GM12873 (cell line): ENCODE data around the gene ATF4.

Experiments used
- CTCF ChIP-seq: IDR thresholded peaks from 2 replicates; pipeline ENCODE4 v1.5.1; 2012; ENCODE audit warnings: low read depth, mild to moderate bottlenecking, moderate library complexity, low read length, control low read depth; ENCODE audit not compliant: insufficient read depth; ENCODE audit errors: missing control alignments

The ATF4 gene

GRCh38 chr22:39568278-39568981 lies 48.1 kb downstream of the ATF4 start:
- TF ChIP-seq CTCF = no peak

- no peak for TF ChIP-seq CTCF
These were observed 48.7 kb downstream of the ATF4 start for GRCh38 chr22:39569066-39569465.

GRCh38 chr22:39570226-39570625 lies 49.9 kb downstream of the ATF4 start:
- TF ChIP-seq CTCF = no peak

GRCh38 chr22:39570665-39571064 lies 50.3 kb downstream of the ATF4 start, which contains the start of gene CACNA1I:
CACNA1I (plus strand) TSS chr22:39570753; CDS start chr22:39570753, 0 bp downstream.
- no peak for TF ChIP-seq CTCF

- no peak for TF ChIP-seq CTCF
These were observed 51.2 kb downstream of the ATF4 start for GRCh38 chr22:39571538-39571937.
